CMK (cell line): ENCODE results near the gene ARHGAP9.
A peak's percentile ranks its signal among the peaks of the same experiment; 100 is the strongest.
"Not testable (repeated sequence)": the region's sequence is repeated elsewhere in the genome, so short reads cannot be mapped to it uniquely, and the experiment has no call there.

ENCODE experiments used
- DNase-seq: peaks from one replicate; pipeline ENCODE4 v3.0.0-alpha.2; 2010; ENCODE audit warnings: low read depth

Gene ARHGAP9

GRCh38 chr12:57434517-57435223 is 45.0 kb downstream of the ARHGAP9 start, which contains the start of gene INHBC:
Gene INHBC, plus strand, starts transcription at chr12:57434784. Its CDS starts 103 bp downstream, at chr12:57434887.
- no peak for DNase-seq

GRCh38 chr12:57433370-57433769 is 46.3 kb downstream of the ARHGAP9 start:
- no peak for DNase-seq

DNA sequence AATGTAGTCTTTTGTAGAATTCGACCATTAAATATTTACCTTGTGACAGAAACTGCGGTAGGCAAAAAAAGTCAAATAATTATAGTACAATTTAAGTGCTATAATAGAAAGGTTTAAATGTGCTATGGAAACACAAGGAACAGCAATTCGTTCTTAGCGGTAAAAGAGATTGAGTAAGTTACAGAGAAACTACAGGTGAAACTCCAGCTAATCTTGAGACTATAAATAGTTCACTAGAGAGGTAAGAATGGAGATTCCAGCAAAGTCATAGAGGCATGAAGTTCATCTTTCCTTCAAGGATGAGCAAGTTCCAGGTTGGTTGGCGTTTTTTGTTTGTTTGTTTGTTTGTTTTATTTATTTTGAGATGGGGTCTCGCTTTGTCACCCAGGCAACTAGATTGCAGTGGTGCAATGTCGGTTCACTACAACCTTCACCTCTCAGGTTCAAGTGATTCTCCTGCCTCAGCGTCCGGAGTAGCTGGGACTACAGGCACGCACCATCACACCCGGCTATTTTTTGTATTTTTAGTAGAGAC is 47.9 kb downstream of the ARHGAP9 start:
- DNase-seq, result no peak

DNA sequence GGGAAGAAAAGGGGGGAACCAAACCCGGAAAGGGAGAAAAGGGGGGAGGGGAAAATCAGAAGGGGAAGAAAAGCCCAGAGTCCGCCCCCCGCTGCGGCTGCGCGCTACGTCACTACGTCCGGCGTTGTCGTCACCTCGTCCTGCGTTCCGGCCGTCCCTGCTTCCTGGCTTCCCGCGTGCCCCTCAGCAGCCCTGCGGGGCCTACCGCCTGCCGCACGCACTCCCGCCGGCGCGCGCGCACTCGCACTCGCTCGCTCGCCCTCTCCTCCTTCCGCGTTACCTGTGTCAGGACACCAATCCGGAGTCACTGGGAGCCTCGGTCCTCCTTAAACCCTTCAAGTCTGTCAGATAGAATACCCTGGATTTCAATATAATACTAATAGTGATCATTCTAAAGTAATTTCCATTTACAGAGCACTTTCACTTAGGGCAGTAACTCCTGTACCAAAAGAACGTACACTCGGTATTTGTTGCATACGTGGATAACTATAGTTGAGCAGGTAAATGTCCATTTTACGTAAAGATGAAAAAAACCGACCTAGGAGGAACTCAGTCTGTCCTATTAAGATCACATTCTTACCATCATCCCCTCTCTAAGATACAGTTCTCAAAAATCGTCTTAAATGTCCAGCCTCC is 48.6 kb downstream of the ARHGAP9 start, which contains the start of gene R3HDM2:
R3HDM2 (minus strand) TSS at position 113 of the 636 bp plus-strand sequence. CDS start 120,615 bp downstream, outside the sequence.
- peak; percentile 83 for DNase-seq

DNA sequence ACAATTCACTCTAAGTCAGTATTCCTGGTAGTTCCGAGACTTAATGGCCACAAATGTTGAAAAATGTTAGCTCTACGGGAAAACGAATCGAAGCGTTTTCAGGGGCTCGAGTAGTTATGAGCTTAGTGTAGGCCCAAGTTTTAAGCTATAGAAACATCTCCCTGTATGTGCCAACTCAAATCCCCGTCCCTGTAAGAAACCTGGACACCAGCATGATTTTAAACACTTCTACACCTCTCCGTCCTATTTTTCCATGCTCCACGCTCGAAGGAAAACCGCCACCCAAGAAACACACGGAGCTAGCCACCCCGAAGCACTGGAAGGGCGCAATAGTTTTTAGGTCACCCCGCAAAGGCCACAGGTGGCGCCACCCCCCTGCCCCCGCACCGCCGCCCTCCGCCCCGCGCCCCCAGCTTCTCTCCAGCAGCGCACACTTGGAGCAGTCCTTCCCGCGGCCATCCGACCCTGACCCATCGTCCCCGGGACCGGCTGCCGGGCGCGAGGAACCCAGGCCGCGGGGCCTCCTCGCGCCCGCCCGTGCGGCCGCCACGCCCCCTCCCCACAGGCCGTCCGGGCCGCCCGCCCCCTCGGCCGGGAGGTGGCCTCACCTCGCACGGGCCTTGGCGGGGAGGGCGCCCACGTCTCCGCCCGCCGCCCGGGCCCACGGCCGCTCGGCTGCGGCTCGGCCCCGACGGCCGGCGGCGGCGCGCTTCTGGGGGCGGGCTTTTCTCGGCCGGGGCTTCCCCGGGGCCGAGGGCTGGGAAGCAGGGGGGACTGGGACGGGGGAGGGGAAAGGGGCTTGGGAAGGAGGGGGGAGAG is 49.3 kb downstream of the ARHGAP9 start:
- no peak for DNase-seq

DNA sequence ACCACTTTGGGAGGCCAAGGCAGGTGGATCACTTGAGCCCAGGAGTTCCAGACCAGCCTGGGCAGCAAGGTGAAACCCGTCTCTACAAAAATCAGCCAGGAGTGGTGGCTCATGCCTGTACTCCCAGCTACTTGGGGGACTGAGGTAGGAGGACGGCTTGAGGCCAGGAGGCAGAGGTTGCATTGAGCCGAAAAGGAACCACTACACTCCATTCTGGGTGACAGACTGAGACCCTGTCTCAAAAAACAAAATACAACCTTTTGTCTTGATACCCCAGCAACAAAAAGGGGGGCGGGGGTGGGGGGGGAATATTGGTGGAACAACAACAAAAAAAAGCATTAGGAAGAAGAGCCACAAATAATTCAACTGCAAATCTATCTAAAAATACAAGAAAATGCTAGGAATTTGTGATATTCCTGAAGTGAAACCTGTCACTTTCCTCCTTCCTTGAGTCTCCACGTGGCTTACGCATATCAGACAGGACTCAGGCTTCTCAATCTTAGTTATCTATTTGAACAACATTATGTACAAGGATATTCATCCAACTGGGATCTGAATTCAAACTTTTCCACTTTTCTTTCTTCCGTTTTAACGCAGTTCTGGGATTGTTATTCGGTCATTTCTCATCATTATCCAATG is 50.1 kb downstream of the ARHGAP9 start:
- DNase-seq, result no peak

GRCh38 chr12:57428965-57429364 is 50.7 kb downstream of the ARHGAP9 start:
- DNase-seq, result no peak

DNA sequence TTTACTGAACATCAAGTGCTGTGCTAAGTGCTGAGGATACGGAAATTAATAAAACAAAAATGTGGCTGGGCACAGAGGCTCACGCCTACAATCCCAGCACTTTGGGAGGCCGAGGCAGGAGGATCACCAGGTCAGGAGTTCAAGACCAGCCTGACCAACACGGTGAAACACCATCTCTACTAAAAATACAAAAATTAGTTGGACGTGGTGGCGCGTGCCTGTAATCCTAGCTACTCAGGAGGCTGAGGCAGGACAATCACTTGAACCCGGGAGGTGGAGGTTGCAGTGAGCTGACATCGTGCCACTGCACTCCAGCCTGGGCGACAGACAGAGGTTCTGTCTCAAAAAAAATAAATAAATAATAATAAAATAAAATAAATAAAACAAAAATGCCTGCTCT is 52.7 kb downstream of the ARHGAP9 start:
- not testable (repeated sequence) for DNase-seq
